Coronary artery (tissue), 2 donors: ENCODE data around the gene PLCZ1.
"Not testable (repeated sequence)": the region's sequence is repeated elsewhere in the genome, so short reads cannot be mapped to it uniquely, and the experiment has no call there.

Experiments used
- DNase-seq: peaks from one replicate; pipeline ENCODE4 v3.0.0-alpha.2; 2017; ENCODE audit warnings: low spot score
- H3K27ac ChIP-seq, 2 donors: fragments of 200-600 bp; sonication (generic); one replicate each; pipeline ENCODE4 v1.5.1; 2016 to 2019
- H3K4me3 ChIP-seq: fragments of 200-600 bp; sonication (generic); 2 replicates; pipeline ENCODE4 v1.5.1; 2016; ENCODE audit warnings: mild to moderate bottlenecking, moderate library complexity
- TF ChIP-seq, protein P1 (sequence below): fragments of 200-600 bp; sonication (generic); IDR thresholded peaks from one replicate; pipeline ENCODE4 v1.5.1; 2019; ENCODE audit warnings: antibody characterized with exemption

Gene PLCZ1, protein sequence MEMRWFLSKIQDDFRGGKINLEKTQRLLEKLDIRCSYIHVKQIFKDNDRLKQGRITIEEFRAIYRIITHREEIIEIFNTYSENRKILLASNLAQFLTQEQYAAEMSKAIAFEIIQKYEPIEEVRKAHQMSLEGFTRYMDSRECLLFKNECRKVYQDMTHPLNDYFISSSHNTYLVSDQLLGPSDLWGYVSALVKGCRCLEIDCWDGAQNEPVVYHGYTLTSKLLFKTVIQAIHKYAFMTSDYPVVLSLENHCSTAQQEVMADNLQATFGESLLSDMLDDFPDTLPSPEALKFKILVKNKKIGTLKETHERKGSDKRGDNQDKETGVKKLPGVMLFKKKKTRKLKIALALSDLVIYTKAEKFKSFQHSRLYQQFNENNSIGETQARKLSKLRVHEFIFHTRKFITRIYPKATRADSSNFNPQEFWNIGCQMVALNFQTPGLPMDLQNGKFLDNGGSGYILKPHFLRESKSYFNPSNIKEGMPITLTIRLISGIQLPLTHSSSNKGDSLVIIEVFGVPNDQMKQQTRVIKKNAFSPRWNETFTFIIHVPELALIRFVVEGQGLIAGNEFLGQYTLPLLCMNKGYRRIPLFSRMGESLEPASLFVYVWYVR

DNA sequence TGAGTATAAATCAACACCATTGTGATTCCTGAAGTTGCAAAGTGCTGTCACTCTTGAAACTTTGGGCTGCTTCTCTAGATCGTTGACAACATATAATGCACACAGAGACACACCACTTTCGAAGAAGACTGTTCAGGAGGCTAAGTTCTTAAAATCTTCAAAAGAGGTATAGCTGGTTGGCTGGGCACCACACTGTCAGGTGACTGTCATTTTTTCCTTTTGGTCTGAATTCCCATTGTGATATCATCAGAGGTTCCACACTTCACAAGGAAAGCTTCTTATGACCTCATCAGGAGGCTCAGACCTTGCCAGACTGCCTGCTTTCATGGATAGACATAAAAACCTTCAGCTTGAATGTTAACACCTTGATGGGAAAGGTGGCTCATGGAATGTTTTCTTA, at the start of gene PLCZ1, which contains the start of gene CAPZA3:
Gene PLCZ1 (minus strand): TSS at position 194 of the 400 bp plus-strand sequence. CDS start 641 bp downstream, outside the sequence.
Gene CAPZA3 (plus strand): TSS at position 301 of the 400 bp plus-strand sequence. CDS start 150 bp downstream, outside the sequence.
- TF ChIP-seq, protein P1, sequence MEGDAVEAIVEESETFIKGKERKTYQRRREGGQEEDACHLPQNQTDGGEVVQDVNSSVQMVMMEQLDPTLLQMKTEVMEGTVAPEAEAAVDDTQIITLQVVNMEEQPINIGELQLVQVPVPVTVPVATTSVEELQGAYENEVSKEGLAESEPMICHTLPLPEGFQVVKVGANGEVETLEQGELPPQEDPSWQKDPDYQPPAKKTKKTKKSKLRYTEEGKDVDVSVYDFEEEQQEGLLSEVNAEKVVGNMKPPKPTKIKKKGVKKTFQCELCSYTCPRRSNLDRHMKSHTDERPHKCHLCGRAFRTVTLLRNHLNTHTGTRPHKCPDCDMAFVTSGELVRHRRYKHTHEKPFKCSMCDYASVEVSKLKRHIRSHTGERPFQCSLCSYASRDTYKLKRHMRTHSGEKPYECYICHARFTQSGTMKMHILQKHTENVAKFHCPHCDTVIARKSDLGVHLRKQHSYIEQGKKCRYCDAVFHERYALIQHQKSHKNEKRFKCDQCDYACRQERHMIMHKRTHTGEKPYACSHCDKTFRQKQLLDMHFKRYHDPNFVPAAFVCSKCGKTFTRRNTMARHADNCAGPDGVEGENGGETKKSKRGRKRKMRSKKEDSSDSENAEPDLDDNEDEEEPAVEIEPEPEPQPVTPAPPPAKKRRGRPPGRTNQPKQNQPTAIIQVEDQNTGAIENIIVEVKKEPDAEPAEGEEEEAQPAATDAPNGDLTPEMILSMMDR, result no peak
- Histone ChIP-seq H3K4me3 (no peak within 1 kb of the TSS), H3K27ac (no peak within 1 kb of the TSS)
- no peak for DNase-seq

DNA sequence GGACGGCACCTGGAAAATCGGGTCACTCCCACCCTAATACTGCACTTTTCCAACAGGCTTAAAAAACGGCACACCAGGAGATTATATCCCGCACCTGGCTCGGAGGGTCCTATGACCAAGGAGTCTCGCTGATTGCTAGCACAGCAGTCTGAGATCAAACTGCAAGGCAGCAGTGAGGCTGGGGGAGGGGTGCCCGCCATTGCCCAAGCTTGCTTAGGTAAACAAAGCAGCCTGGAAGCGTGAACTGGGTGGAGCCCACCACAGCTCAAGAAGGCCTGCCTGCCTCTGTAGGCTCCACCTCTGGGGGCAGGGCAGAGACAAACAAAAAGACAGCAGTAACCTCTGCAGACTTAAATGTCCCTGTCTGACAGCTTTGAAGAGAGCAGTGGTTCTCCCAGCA, 47.7 kb upstream of the PLCZ1 start:
- H3K27ac ChIP-seq, H3K4me3 ChIP-seq, DNase-seq: not testable (repeated sequence)

DNA sequence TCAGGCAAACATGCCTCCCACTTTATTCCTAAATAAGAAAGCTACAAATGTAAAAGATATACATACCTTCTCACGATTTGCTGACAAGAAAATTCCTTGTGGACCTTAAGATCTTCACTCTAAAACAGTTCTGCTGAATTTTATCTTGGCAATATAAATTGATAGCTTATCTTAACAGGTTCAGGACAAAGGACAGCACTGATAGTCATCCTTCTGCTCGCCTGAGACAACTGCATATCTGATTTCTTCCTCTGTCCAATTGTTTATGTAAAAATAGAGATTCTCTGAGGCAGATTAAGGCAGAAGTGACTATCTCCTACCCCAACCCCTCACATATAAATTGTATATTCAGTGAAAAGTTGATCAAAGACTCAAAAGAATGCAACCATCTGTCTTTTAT, 45.0 kb upstream of the PLCZ1 start:
- no peak for DNase-seq
- TF ChIP-seq, protein P1, result no peak
- no peak overlapping the region for H3K4me3 ChIP-seq
- H3K27ac ChIP-seq, result no peak overlapping the region

DNA sequence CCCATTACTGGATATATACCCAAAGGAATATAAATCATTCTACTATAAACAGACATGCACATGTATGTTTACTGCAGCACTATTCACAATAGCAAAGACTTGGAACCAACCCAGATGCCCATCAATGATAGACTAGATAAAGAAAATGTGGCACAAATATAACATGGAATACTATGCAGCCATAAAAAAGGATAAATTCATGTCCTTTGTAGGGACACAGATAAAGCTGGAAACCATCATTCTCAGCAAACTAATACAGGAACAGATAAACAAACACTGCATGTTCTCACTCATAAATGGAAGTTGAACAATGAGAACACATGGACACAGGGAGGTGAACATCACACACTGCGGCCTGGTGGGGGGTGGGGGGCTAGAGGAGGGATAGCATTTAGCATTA, 28.7 kb upstream of the PLCZ1 start:
- not testable (repeated sequence) for H3K27ac ChIP-seq, H3K4me3 ChIP-seq, DNase-seq

DNA sequence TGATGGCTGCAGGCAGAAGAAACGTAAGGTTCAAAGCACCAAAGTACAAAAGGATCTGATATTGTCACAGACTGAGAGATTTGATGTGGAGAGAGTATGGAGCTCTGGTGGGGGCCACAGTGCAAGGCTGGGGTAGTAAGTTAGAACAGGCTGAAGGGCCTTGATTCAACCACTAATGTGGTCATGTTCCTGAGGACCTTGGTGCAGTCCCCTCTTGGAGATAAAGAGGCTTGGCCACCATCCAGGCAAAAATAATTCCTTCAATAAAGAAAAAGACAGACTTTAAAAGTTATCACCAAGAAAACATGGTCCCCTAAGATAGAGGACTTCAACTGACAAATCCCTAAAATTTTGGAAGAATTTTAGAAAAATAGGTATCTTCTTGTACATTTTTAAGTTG, 17.5 kb upstream of the PLCZ1 start:
- Histone ChIP-seq H3K27ac (no peak overlapping the region), H3K4me3 (no peak overlapping the region)
- DNase-seq, result no peak
- TF ChIP-seq, protein P1, result no peak

DNA sequence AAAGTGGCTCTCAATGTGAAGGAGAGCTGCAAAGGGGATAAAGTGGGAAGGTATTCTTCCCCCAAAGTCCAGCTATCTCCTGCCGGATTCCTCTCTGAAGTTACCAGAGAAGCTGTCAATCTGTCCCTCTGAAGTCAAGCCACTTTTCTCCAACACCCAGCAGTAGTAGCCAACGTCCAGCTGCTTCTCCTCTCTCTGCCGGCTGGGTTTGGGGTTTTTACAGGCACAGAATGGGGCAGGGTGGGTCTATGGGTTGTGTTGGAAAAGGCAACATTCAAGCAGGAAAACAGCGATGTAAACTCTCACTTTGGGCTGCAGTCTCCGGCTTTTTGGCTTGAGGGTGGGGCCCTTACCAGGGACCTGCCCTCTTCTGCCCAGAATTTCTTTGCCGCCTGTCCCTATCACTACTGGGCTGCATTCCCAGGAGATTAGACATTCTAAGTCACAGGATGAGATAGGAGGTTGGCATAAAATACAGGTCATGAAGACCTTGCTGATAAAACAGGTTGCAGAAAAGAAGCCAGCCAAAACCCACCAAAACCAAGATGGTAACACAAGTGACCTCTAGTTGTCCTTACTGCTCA, 16.4 kb upstream of the PLCZ1 start:
- Histone ChIP-seq H3K27ac (no peak overlapping the region), H3K4me3 (no peak overlapping the region)
- TF ChIP-seq, protein P1, result no peak
- DNase-seq, result no peak

DNA sequence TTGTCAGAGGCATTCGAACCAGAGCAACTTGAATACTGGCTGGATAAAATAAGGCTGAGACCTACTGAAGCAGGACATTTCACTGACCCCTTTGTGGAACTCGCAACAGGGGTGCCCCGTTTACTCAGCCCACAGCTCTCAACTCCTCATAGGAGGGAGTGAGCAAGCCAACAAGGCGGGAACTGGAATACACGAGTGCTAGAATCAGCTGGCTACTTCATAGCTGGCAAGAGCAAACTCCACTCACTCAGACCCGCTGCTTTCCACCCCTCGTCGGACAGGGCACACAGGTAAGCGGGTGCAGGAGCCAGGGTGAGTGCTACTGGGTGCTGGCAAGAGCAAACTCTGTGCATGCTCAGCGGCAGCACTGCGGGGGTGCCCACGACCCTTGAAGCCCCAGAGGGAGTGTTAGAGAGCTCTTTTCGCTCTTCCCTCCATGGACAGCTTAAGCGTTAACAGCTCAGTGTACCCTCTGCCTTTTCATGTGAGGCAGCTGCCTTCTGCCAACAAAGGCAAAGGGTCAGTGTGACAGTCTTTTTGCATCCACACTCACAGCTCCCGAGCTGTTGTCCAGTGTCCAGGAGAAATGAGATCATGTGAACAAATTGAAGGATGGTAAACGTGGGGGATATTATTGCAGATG, 15.8 kb upstream of the PLCZ1 start:
- DNase-seq, result no peak
- TF ChIP-seq, protein P1, result no peak
- Histone ChIP-seq H3K4me3 (no peak overlapping the region), H3K27ac (no peak overlapping the region)
